Gastroesophageal sphincter (tissue), 3 donors: ENCODE results near the gene RAB11FIP2.

Source experiments
- CTCF ChIP-seq, 4 experiments: fragments of 200-600 bp in 2 of 4; fragments of 450-650 bp in 2 of 4; sonication (generic) in 1 of 4; IDR thresholded peaks; one replicate each; pipeline ENCODE4 v1.5.1; 2017 to 2019; ENCODE audit warnings: antibody characterized with exemption in 4 of 4, mild to moderate bottlenecking in 2 of 4, moderate library complexity in 2 of 4
- EP300 ChIP-seq: sonication (generic); formaldehyde crosslinking; IDR thresholded peaks from one replicate; pipeline ENCODE4 v1.6.1; 2017; ENCODE audit warnings: antibody characterized with exemption, mild to moderate bottlenecking
- POLR2A ChIP-seq, 2 donors: fragments of 450-650 bp; IDR thresholded peaks; one replicate each; pipeline ENCODE4 v1.6.1; 2017; ENCODE audit warnings: antibody characterized with exemption in 2 of 2, mild to moderate bottlenecking in 2 of 2, moderate library complexity in 1 of 2

GRCh38 chr10:117960345-117960935, 86.3 kb downstream of the RAB11FIP2 start:
- no peak for TF ChIP-seq CTCF (IDR thresholded peaks at IDR 0.05)
- no peak for TF ChIP-seq POLR2A (IDR thresholded peaks at IDR 0.05)
- TF ChIP-seq EP300: no peak
